HG03135 (cell line): ENCODE data around the gene UBXN1.
A peak's percentile ranks its signal among the peaks of the same experiment; 100 is the strongest.

Experiments used
- ATAC-seq: cut with Tn5 transposase; IDR thresholded peaks from one replicate; pipeline ENCODE4 v1.9.1; 2021; ENCODE audit warnings: mild to moderate bottlenecking, moderate library complexity; ENCODE audit not compliant: unreplicated experiment

The UBXN1 gene

GRCh38 chr11:62678770-62679696 lies at the start of gene UBXN1:
UBXN1 (minus strand) TSS chr11:62679073; CDS start chr11:62678923, 150 bp downstream.
- no peak for ATAC-seq

GRCh38 chr11:62728171-62728988 lies 49.5 kb upstream of the UBXN1 start, which contains the start of gene TTC9C:
TTC9C (plus strand) TSS chr11:62728486; CDS start chr11:62728849, 363 bp downstream.
- ATAC-seq = peak; percentile 20

GRCh38 chr11:62727872-62728170 lies 48.9 kb upstream of the UBXN1 start:
- ATAC-seq = peak; percentile 52

- peak; percentile 68 for ATAC-seq
Observed at GRCh38 chr11:62727165-62727871, 48.4 kb upstream of the UBXN1 start, which contains the start of gene HNRNPUL2. HNRNPUL2 (minus strand) TSS chr11:62727457; CDS start chr11:62727156, 301 bp downstream.

- ATAC-seq = no peak
Observed at GRCh38 chr11:62726915-62727164, 48.0 kb upstream of the UBXN1 start.

- ATAC-seq = no peak
Observed at GRCh38 chr11:62726156-62726914, 47.5 kb upstream of the UBXN1 start.

GRCh38 chr11:62725646-62726045 lies 46.8 kb upstream of the UBXN1 start:
- ATAC-seq = no peak

- no peak for ATAC-seq
Observed at GRCh38 chr11:62724171-62724570, 45.3 kb upstream of the UBXN1 start.

GRCh38 chr11:62721994-62722393 lies 43.1 kb upstream of the UBXN1 start:
- ATAC-seq = no peak

- ATAC-seq = no peak
Observed at GRCh38 chr11:62719302-62719978, 40.6 kb upstream of the UBXN1 start.

- ATAC-seq = no peak
Observed at GRCh38 chr11:62716816-62717215, 37.9 kb upstream of the UBXN1 start.

- ATAC-seq = no peak
Observed at GRCh38 chr11:62716206-62716605, 37.3 kb upstream of the UBXN1 start.

- no peak for ATAC-seq
Observed at GRCh38 chr11:62715150-62716130, 36.6 kb upstream of the UBXN1 start.

- no peak for ATAC-seq
Observed at GRCh38 chr11:62713343-62713742, 34.5 kb upstream of the UBXN1 start.

GRCh38 chr11:62712861-62713260 lies 34.0 kb upstream of the UBXN1 start:
- no peak for ATAC-seq

GRCh38 chr11:62712276-62712812 lies 33.5 kb upstream of the UBXN1 start:
- ATAC-seq = no peak

- ATAC-seq = peak; percentile 12
Observed at GRCh38 chr11:62710001-62710345, 31.1 kb upstream of the UBXN1 start.

- ATAC-seq = peak; percentile 67
Observed at GRCh38 chr11:62709247-62710000, 30.6 kb upstream of the UBXN1 start.
